H1 (cell line): Measurements from ENCODE around the gene RNASE12. TPM values are rescaled to one million over a fixed set of nuclear protein-coding genes. Genes with fewer than 3 reads are reported as not detected.

Experiments used
- CTCF ChIA-PET: fragments of 300-600 bp; sonication (Branson Sonifier 250); formaldehyde crosslinking; loops from one replicate; lab custom pipeline; 2021; ENCODE audit not compliant: partially characterized antibody; lab: Charles Lee
- POLR2A ChIA-PET: fragments of 300-600 bp; sonication (Branson Sonifier 250); formaldehyde crosslinking; loops from one replicate; lab custom pipeline; 2021; ENCODE audit warnings: inconsistent platforms; ENCODE audit not compliant: partially characterized antibody; lab: Charles Lee
- DNase-seq, 2 experiments: peaks; one replicate each; pipeline versions ENCODE4 v3.0.0 to v3.0.0-alpha.2; 2010 to 2022; ENCODE audit warnings: low spot score in 2 of 2, low read depth in 1 of 2, mixed read lengths in 1 of 2
- FAIRE-seq: peaks from 2 replicates; lab custom pipeline; 2011; peaks lifted over from hg19 to GRCh38; lab: Jason Lieb, UNC
- H2AFZ ChIP-seq: 2 replicates; pipeline ENCODE4 v1.8.1; 2012; ENCODE audit warnings: low read length, inconsistent platforms
- H2AK5ac ChIP-seq: 2 replicates; pipeline ENCODE4 v1.6.1; 2013; ENCODE audit warnings: low read depth, low read length
- H2BK120ac ChIP-seq: replicated peaks from 2 replicates; pipeline ENCODE3; 2013; ENCODE audit warnings: low read depth, low read length, inconsistent platforms
- H2BK12ac ChIP-seq: 2 replicates; pipeline ENCODE4 v1.6.1; 2013; ENCODE audit warnings: low read depth, low read length
- H2BK15ac ChIP-seq: 2 replicates; pipeline ENCODE4 v1.6.1; 2013; ENCODE audit warnings: low read length
- H2BK20ac ChIP-seq: 2 replicates; pipeline ENCODE4 v1.6.1; 2013; ENCODE audit warnings: low read length
- H2BK5ac ChIP-seq: 2 replicates; pipeline ENCODE4 v1.6.1; 2013; ENCODE audit warnings: low read depth, low read length
- H3K14ac ChIP-seq: 2 replicates; pipeline ENCODE4 v1.6.1; 2013; ENCODE audit warnings: inconsistent platforms; ENCODE audit not compliant: insufficient read length
- H3K18ac ChIP-seq: 2 replicates; pipeline ENCODE4 v1.6.1; 2013; ENCODE audit warnings: low read length; ENCODE audit errors: extremely low read depth
- H3K23ac ChIP-seq: 2 replicates; pipeline ENCODE4 v1.6.1; 2013; ENCODE audit warnings: inconsistent platforms; ENCODE audit not compliant: insufficient read length
- H3K23me2 ChIP-seq: 2 replicates; pipeline ENCODE4 v1.6.1; 2013; ENCODE audit warnings: low read depth, low read length
- H3K27ac ChIP-seq: 2 replicates; pipeline ENCODE4 v1.6.1; 2011; ENCODE audit warnings: low read depth, low read length, inconsistent platforms
- H3K27me3 ChIP-seq, 4 experiments: replicated peaks in 1 of 4; 1 replicate in 1 of 4; 2 replicates in 3 of 4; pipeline versions ENCODE4 v1.6.1 to v1.8.1; 2011 to 2013; ENCODE audit warnings: low read length in 3 of 4, mild to moderate bottlenecking in 3 of 4, inconsistent platforms in 2 of 4, mixed read lengths in 2 of 4, moderate library complexity in 1 of 4; ENCODE audit not compliant: control insufficient read depth in 3 of 4, insufficient read depth in 3 of 4; ENCODE audit errors: extremely low read depth in 1 of 4
- H3K36me3 ChIP-seq, 4 experiments: 2 replicates each; pipeline versions ENCODE4 v1.6.1 to v1.8.1; 2011 to 2013; ENCODE audit warnings: mild to moderate bottlenecking in 4 of 4, low read length in 3 of 4, moderate library complexity in 2 of 4, control low read depth in 1 of 4, inconsistent platforms in 1 of 4; ENCODE audit not compliant: insufficient read depth in 4 of 4, control insufficient read depth in 2 of 4
- H3K4ac ChIP-seq: replicated peaks from 2 replicates; pipeline ENCODE3; 2013; ENCODE audit warnings: low read length, low read depth, mixed read lengths, inconsistent platforms; ENCODE audit not compliant: insufficient read length
- H3K4me1 ChIP-seq, 4 experiments: replicated peaks in 1 of 4; 1 replicate in 1 of 4; 2 replicates in 3 of 4; pipeline versions ENCODE4 v1.6.1 to v1.8.1; 2011 to 2013; ENCODE audit warnings: low read length in 3 of 4, inconsistent platforms in 2 of 4, mixed read lengths in 1 of 4; ENCODE audit not compliant: insufficient read depth in 4 of 4, control insufficient read depth in 3 of 4
- H3K4me2 ChIP-seq, 2 experiments: 2 replicates each; pipeline versions ENCODE4 v1.6.1 to v1.8.1; 2011 to 2013; ENCODE audit warnings: low read depth in 2 of 2, low read length in 2 of 2, control low read depth in 1 of 2, inconsistent platforms in 1 of 2, mild to moderate bottlenecking in 1 of 2; ENCODE audit not compliant: insufficient read depth in 1 of 2
- H3K4me3 ChIP-seq, 4 experiments: fragments of 200-600, 300-600 bp in 1 of 4; sonication (generic), shearing (Covaris generic), sonication (Bioruptor Twin) in 1 of 4; 2 replicates each; pipeline versions ENCODE4 v1.5.1 to v1.8.1; 2011 to 2016; ENCODE audit warnings: low read length in 4 of 4, low read depth in 3 of 4, control low read depth in 2 of 4, inconsistent platforms in 2 of 4, mild to moderate bottlenecking in 2 of 4, mixed read lengths in 1 of 4, moderate library complexity in 1 of 4; ENCODE audit not compliant: insufficient read depth in 2 of 4; ENCODE audit errors: extremely low read depth in 1 of 4
- H3K56ac ChIP-seq: replicated peaks from 2 replicates; pipeline ENCODE3; 2013; ENCODE audit warnings: low read depth, mild to moderate bottlenecking, mixed read lengths, low read length, inconsistent platforms; ENCODE audit not compliant: insufficient read length
- H3K79me1 ChIP-seq: 2 replicates; pipeline ENCODE4 v1.6.1; 2013; ENCODE audit warnings: low read depth, low read length, control low read depth
- H3K79me2 ChIP-seq, 2 experiments: 2 replicates each; pipeline versions ENCODE4 v1.6.1 to v1.8.1; 2012 to 2013; ENCODE audit warnings: low read length in 2 of 2, mild to moderate bottlenecking in 2 of 2, inconsistent platforms in 1 of 2; ENCODE audit not compliant: insufficient read depth in 2 of 2, control insufficient read depth in 1 of 2
- H3K9ac ChIP-seq, 4 experiments: replicated peaks in 1 of 4; 1 replicate in 1 of 4; 2 replicates in 3 of 4; pipeline versions ENCODE4 v1.6.1 to v1.8.1; 2011 to 2013; ENCODE audit warnings: low read depth in 3 of 4, low read length in 3 of 4, control low read depth in 2 of 4, mild to moderate bottlenecking in 2 of 4, moderate library complexity in 2 of 4, inconsistent platforms in 1 of 4; ENCODE audit errors: extremely low read depth in 1 of 4
- H3K9me3 ChIP-seq, 2 experiments: 2 replicates each; pipeline versions ENCODE4 v1.6.1 to v1.8.1; 2012 to 2013; ENCODE audit warnings: mild to moderate bottlenecking in 2 of 2, moderate library complexity in 2 of 2, control low read depth in 1 of 2, inconsistent platforms in 1 of 2, low read depth in 1 of 2, low read length in 1 of 2, mixed read lengths in 1 of 2; ENCODE audit not compliant: insufficient read depth in 2 of 2
- H4K20me1 ChIP-seq, 2 experiments: replicated peaks in 1 of 2; 2 replicates each; pipeline versions ENCODE3 to v1.8.1; 2011 to 2013; ENCODE audit warnings: inconsistent platforms in 2 of 2, low read length in 2 of 2, mild to moderate bottlenecking in 1 of 2; ENCODE audit not compliant: insufficient read depth in 2 of 2, control insufficient read depth in 1 of 2
- H4K5ac ChIP-seq: 2 replicates; pipeline ENCODE4 v1.6.1; 2013; ENCODE audit warnings: low read length, low read depth, mixed read lengths, inconsistent platforms; ENCODE audit not compliant: insufficient read length
- H4K8ac ChIP-seq: 2 replicates; pipeline ENCODE4 v1.8.0; 2013; ENCODE audit warnings: mild to moderate bottlenecking, moderate library complexity, low read length, inconsistent platforms; ENCODE audit not compliant: insufficient read depth; ENCODE audit errors: extremely low read depth
- H4K91ac ChIP-seq: replicated peaks from 2 replicates; pipeline ENCODE3; 2013; ENCODE audit warnings: low read length, mixed read lengths, inconsistent platforms; ENCODE audit not compliant: insufficient read length
- CBX8 ChIP-seq: fragments of 300-800, 300-1000 bp; sonication (generic); IDR thresholded peaks from 2 replicates; pipeline ENCODE4 v1.7.1; 2016; ENCODE audit warnings: low read depth, low read length, borderline replicate concordance
- GTF2F1 ChIP-seq: IDR thresholded peaks from 2 replicates; pipeline ENCODE4 v1.6.1; 2012; ENCODE audit warnings: low read depth, low read length, improper control_type of control experiment, borderline replicate concordance
- HDAC2 ChIP-seq, 2 experiments: fragments of 300-600 bp in 1 of 2; sonication (generic) in 1 of 2; IDR thresholded peaks; 2 replicates each; pipeline ENCODE4 v1.6.1; 2011 to 2012; ENCODE audit warnings: low read depth in 2 of 2, low read length in 2 of 2, mild to moderate bottlenecking in 2 of 2, moderate library complexity in 2 of 2, borderline replicate concordance in 1 of 2, inconsistent platforms in 1 of 2
- JUN ChIP-seq: IDR thresholded peaks from 2 replicates; pipeline ENCODE4 v1.6.1; 2011; ENCODE audit warnings: low read depth, mild to moderate bottlenecking, improper control_type of control experiment, low read length
- POLR2A ChIP-seq, 2 experiments: IDR thresholded peaks; 1 replicate in 1 of 2; 2 replicates in 1 of 2; pipeline ENCODE4 v1.6.1; 2011; ENCODE audit warnings: low read depth in 2 of 2, low read length in 2 of 2, mild to moderate bottlenecking in 2 of 2; ENCODE audit errors: control extremely low read depth in 1 of 2
- RBBP5 ChIP-seq: IDR thresholded peaks from 2 replicates; pipeline ENCODE4 v1.7.1; 2012; ENCODE audit warnings: low read depth, mild to moderate bottlenecking, inconsistent platforms, low read length, moderate library complexity, borderline replicate concordance
- SRF ChIP-seq: IDR thresholded peaks from 2 replicates; pipeline ENCODE4 v1.6.1; 2011; ENCODE audit warnings: mild to moderate bottlenecking, low read depth, low read length, moderate library complexity
- WGBS, 2 experiments: shearing (Covaris generic) in 1 of 2; methylation state at CpG; one replicate each; pipeline versions ENCODE4 v1.1.6 to v1.1.7; 2013 to 2015; ENCODE audit warnings: low lambda C conversion rate in 2 of 2, mixed read lengths in 2 of 2, inconsistent platforms in 1 of 2, low coverage in 1 of 2, missing lambda C conversion rate in 1 of 2; ENCODE audit not compliant: insufficient replicate concordance in 2 of 2, insufficient coverage in 1 of 2, insufficient read length in 1 of 2; ENCODE audit errors: extremely low coverage in 1 of 2, missing lambda C conversion rate in 1 of 2; 5-methylcytosine and 5-hydroxymethylcytosine counted together
- polyA plus RNA-seq, 7 experiments: library from polyadenylated mRNA; depleted of rRNA in 3 of 7; stranded (reverse) in 5 of 7; unstranded in 2 of 7; fragments of >200 nt in 5 of 7; fragments of 200-250 nt in 2 of 7; gene quantifications; 1 replicate in 5 of 7; 2 replicates in 1 of 7; 4 replicates in 1 of 7; pipeline versions ENCODE4 v1.2.1 to v1.2.3, GENCODE V29; 2011 to 2013; ENCODE audit warnings: missing spikeins in 2 of 7, mixed read lengths in 2 of 7
- total RNA-seq: library from RNA; stranded (reverse); fragmentation: NEBNext Ultra II Directional; extraction: Animal tissue kit (Norgen Biotek cat#: 25700); gene quantifications from 2 replicates; pipeline ENCODE4 v1.2.1, GENCODE V29; 2021

Gene RNASE12
- total and polyA plus RNA-seq, 2 of the 8 experiments (the other 6 are each of a cell fraction or from before 2014, with no cell fraction given): not detected

- Histone ChIP-seq H3K9ac (no peak overlapping the region), H3K4ac (no peak overlapping the region), H3K14ac (no peak overlapping the region), H3K79me1 (no peaks in the 10 kb centered on the region), H3K23ac (no peak overlapping the region), H3K4me2 (no peak overlapping the region), H4K5ac (no peak overlapping the region), H3K4me1 (peaks cover 0 to 2% (median 0%) of the 10 kb centered on the region in 4 experiments; a peak in 1 of 7 replicates), H2BK20ac (no peak overlapping the region), H2AFZ (peak overlapping the region; percentile 66; the same call in 1 of the 2 replicates), H2BK120ac (no peak overlapping the region), H4K91ac (no peak overlapping the region), H4K8ac (no peak overlapping the region), H4K20me1 (no peaks in the 10 kb centered on the region), H2BK5ac (no peak overlapping the region), H3K36me3 (no peaks in the 10 kb centered on the region), H2BK12ac (no peak overlapping the region), H2BK15ac (no peak overlapping the region), H3K56ac (no peak overlapping the region), H3K79me2 (no peaks in the 10 kb centered on the region), H3K9me3 (no peaks in the 10 kb centered on the region), H3K23me2 (no peaks in the 10 kb centered on the region), H3K4me3 (no peak overlapping the region), H3K27ac (no peak overlapping the region), H3K27me3 (no peaks in the 10 kb centered on the region), H2AK5ac (no peak overlapping the region), H3K18ac (no peak overlapping the region)
- ChIA-PET POLR2A (interaction anchor here (1.1 to 7.8 kb wide), 6 partner anchors 10 to 275 kb away, joined by 3 to 49 read pairs (median 4); partner anchors contain the start of genes APEX1, OSGEP and PNP), CTCF (interaction anchor here (0.9 to 8.9 kb wide), 28 partner anchors 9 to 280 kb away, joined by 3 to 114 read pairs (median 6); partner anchors contain the start of genes APEX1, RNASE11 and TEP1)
- WGBS, 2 experiments: 86% methylated on average over 5 of the region's 5 CpGs; no CpG with 5 or more reads in 1 of the 2 experiments
- DNase-seq (no peak), FAIRE-seq (no peak)
- TF ChIP-seq GTF2F1 (no peak), JUN (no peak), HDAC2 (IDR thresholded peaks at IDR 0.05; ENCODE audit: borderline replicate concordance in 1 of 2, low read depth in 2 of 2, low read length in 2 of 2) (no peak), POLR2A (IDR thresholded peaks at IDR 0.05; ENCODE audit: control extremely low read depth in 1 of 2, low read depth in 2 of 2, low read length in 2 of 2) (no peak), RBBP5 (no peak), SRF (no peak), CBX8 (no peak)
Measured at GRCh38 chr14:20607617-20608016, 16.4 kb upstream of the RNASE12 start.
